H1 (cell line): ENCODE results near the gene TMEM145. TPM values are rescaled to one million over a fixed set of nuclear protein-coding genes. Genes with fewer than 3 reads are reported as not detected.

Experiments used
- CTCF ChIA-PET: fragments of 300-600 bp; sonication (Branson Sonifier 250); formaldehyde crosslinking; loops from one replicate; lab custom pipeline; 2021; ENCODE audit not compliant: partially characterized antibody; lab: Charles Lee
- POLR2A ChIA-PET: fragments of 300-600 bp; sonication (Branson Sonifier 250); formaldehyde crosslinking; loops from one replicate; lab custom pipeline; 2021; ENCODE audit warnings: inconsistent platforms; ENCODE audit not compliant: partially characterized antibody; lab: Charles Lee
- DNase-seq, 2 experiments: peaks; one replicate each; pipeline versions ENCODE4 v3.0.0 to v3.0.0-alpha.2; 2010 to 2022; ENCODE audit warnings: low spot score in 2 of 2, low read depth in 1 of 2, mixed read lengths in 1 of 2
- FAIRE-seq: peaks from 2 replicates; lab custom pipeline; 2011; peaks lifted over from hg19 to GRCh38; lab: Jason Lieb, UNC
- H2AFZ ChIP-seq: 2 replicates; pipeline ENCODE4 v1.8.1; 2012; ENCODE audit warnings: low read length, inconsistent platforms
- H2AK5ac ChIP-seq: 2 replicates; pipeline ENCODE4 v1.6.1; 2013; ENCODE audit warnings: low read depth, low read length
- H2BK120ac ChIP-seq: replicated peaks from 2 replicates; pipeline ENCODE3; 2013; ENCODE audit warnings: low read depth, low read length, inconsistent platforms
- H2BK12ac ChIP-seq: 2 replicates; pipeline ENCODE4 v1.6.1; 2013; ENCODE audit warnings: low read depth, low read length
- H2BK15ac ChIP-seq: 2 replicates; pipeline ENCODE4 v1.6.1; 2013; ENCODE audit warnings: low read length
- H2BK20ac ChIP-seq: 2 replicates; pipeline ENCODE4 v1.6.1; 2013; ENCODE audit warnings: low read length
- H2BK5ac ChIP-seq: 2 replicates; pipeline ENCODE4 v1.6.1; 2013; ENCODE audit warnings: low read depth, low read length
- H3K14ac ChIP-seq: 2 replicates; pipeline ENCODE4 v1.6.1; 2013; ENCODE audit warnings: inconsistent platforms; ENCODE audit not compliant: insufficient read length
- H3K18ac ChIP-seq: 2 replicates; pipeline ENCODE4 v1.6.1; 2013; ENCODE audit warnings: low read length; ENCODE audit errors: extremely low read depth
- H3K23ac ChIP-seq: 2 replicates; pipeline ENCODE4 v1.6.1; 2013; ENCODE audit warnings: inconsistent platforms; ENCODE audit not compliant: insufficient read length
- H3K23me2 ChIP-seq: 2 replicates; pipeline ENCODE4 v1.6.1; 2013; ENCODE audit warnings: low read depth, low read length
- H3K27ac ChIP-seq: 2 replicates; pipeline ENCODE4 v1.6.1; 2011; ENCODE audit warnings: low read depth, low read length, inconsistent platforms
- H3K27me3 ChIP-seq, 4 experiments: replicated peaks in 1 of 4; 1 replicate in 1 of 4; 2 replicates in 3 of 4; pipeline versions ENCODE4 v1.6.1 to v1.8.1; 2011 to 2013; ENCODE audit warnings: low read length in 3 of 4, mild to moderate bottlenecking in 3 of 4, inconsistent platforms in 2 of 4, mixed read lengths in 2 of 4, moderate library complexity in 1 of 4; ENCODE audit not compliant: control insufficient read depth in 3 of 4, insufficient read depth in 3 of 4; ENCODE audit errors: extremely low read depth in 1 of 4
- H3K36me3 ChIP-seq, 4 experiments: 2 replicates each; pipeline versions ENCODE4 v1.6.1 to v1.8.1; 2011 to 2013; ENCODE audit warnings: mild to moderate bottlenecking in 4 of 4, low read length in 3 of 4, moderate library complexity in 2 of 4, control low read depth in 1 of 4, inconsistent platforms in 1 of 4; ENCODE audit not compliant: insufficient read depth in 4 of 4, control insufficient read depth in 2 of 4
- H3K4ac ChIP-seq: replicated peaks from 2 replicates; pipeline ENCODE3; 2013; ENCODE audit warnings: low read length, low read depth, mixed read lengths, inconsistent platforms; ENCODE audit not compliant: insufficient read length
- H3K4me1 ChIP-seq, 4 experiments: replicated peaks in 1 of 4; 1 replicate in 1 of 4; 2 replicates in 3 of 4; pipeline versions ENCODE4 v1.6.1 to v1.8.1; 2011 to 2013; ENCODE audit warnings: low read length in 3 of 4, inconsistent platforms in 2 of 4, mixed read lengths in 1 of 4; ENCODE audit not compliant: insufficient read depth in 4 of 4, control insufficient read depth in 3 of 4
- H3K4me2 ChIP-seq, 2 experiments: 2 replicates each; pipeline versions ENCODE4 v1.6.1 to v1.8.1; 2011 to 2013; ENCODE audit warnings: low read depth in 2 of 2, low read length in 2 of 2, control low read depth in 1 of 2, inconsistent platforms in 1 of 2, mild to moderate bottlenecking in 1 of 2; ENCODE audit not compliant: insufficient read depth in 1 of 2
- H3K4me3 ChIP-seq, 4 experiments: fragments of 200-600, 300-600 bp in 1 of 4; sonication (generic), shearing (Covaris generic), sonication (Bioruptor Twin) in 1 of 4; 2 replicates each; pipeline versions ENCODE4 v1.5.1 to v1.8.1; 2011 to 2016; ENCODE audit warnings: low read length in 4 of 4, low read depth in 3 of 4, control low read depth in 2 of 4, inconsistent platforms in 2 of 4, mild to moderate bottlenecking in 2 of 4, mixed read lengths in 1 of 4, moderate library complexity in 1 of 4; ENCODE audit not compliant: insufficient read depth in 2 of 4; ENCODE audit errors: extremely low read depth in 1 of 4
- H3K56ac ChIP-seq: replicated peaks from 2 replicates; pipeline ENCODE3; 2013; ENCODE audit warnings: low read depth, mild to moderate bottlenecking, mixed read lengths, low read length, inconsistent platforms; ENCODE audit not compliant: insufficient read length
- H3K79me1 ChIP-seq: 2 replicates; pipeline ENCODE4 v1.6.1; 2013; ENCODE audit warnings: low read depth, low read length, control low read depth
- H3K79me2 ChIP-seq, 2 experiments: 2 replicates each; pipeline versions ENCODE4 v1.6.1 to v1.8.1; 2012 to 2013; ENCODE audit warnings: low read length in 2 of 2, mild to moderate bottlenecking in 2 of 2, inconsistent platforms in 1 of 2; ENCODE audit not compliant: insufficient read depth in 2 of 2, control insufficient read depth in 1 of 2
- H3K9ac ChIP-seq, 4 experiments: replicated peaks in 1 of 4; 1 replicate in 1 of 4; 2 replicates in 3 of 4; pipeline versions ENCODE4 v1.6.1 to v1.8.1; 2011 to 2013; ENCODE audit warnings: low read depth in 3 of 4, low read length in 3 of 4, control low read depth in 2 of 4, mild to moderate bottlenecking in 2 of 4, moderate library complexity in 2 of 4, inconsistent platforms in 1 of 4; ENCODE audit errors: extremely low read depth in 1 of 4
- H3K9me3 ChIP-seq, 2 experiments: 2 replicates each; pipeline versions ENCODE4 v1.6.1 to v1.8.1; 2012 to 2013; ENCODE audit warnings: mild to moderate bottlenecking in 2 of 2, moderate library complexity in 2 of 2, control low read depth in 1 of 2, inconsistent platforms in 1 of 2, low read depth in 1 of 2, low read length in 1 of 2, mixed read lengths in 1 of 2; ENCODE audit not compliant: insufficient read depth in 2 of 2
- H4K20me1 ChIP-seq, 2 experiments: replicated peaks in 1 of 2; 2 replicates each; pipeline versions ENCODE3 to v1.8.1; 2011 to 2013; ENCODE audit warnings: inconsistent platforms in 2 of 2, low read length in 2 of 2, mild to moderate bottlenecking in 1 of 2; ENCODE audit not compliant: insufficient read depth in 2 of 2, control insufficient read depth in 1 of 2
- H4K5ac ChIP-seq: 2 replicates; pipeline ENCODE4 v1.6.1; 2013; ENCODE audit warnings: low read length, low read depth, mixed read lengths, inconsistent platforms; ENCODE audit not compliant: insufficient read length
- H4K8ac ChIP-seq: 2 replicates; pipeline ENCODE4 v1.8.0; 2013; ENCODE audit warnings: mild to moderate bottlenecking, moderate library complexity, low read length, inconsistent platforms; ENCODE audit not compliant: insufficient read depth; ENCODE audit errors: extremely low read depth
- H4K91ac ChIP-seq: replicated peaks from 2 replicates; pipeline ENCODE3; 2013; ENCODE audit warnings: low read length, mixed read lengths, inconsistent platforms; ENCODE audit not compliant: insufficient read length
- CBX5 ChIP-seq: fragments of 300-800, 300-1000 bp; sonication (generic); IDR thresholded peaks from 2 replicates; pipeline ENCODE4 v1.7.1; 2016; ENCODE audit warnings: antibody characterized with exemption, low read length, low read depth
- EZH2 ChIP-seq: fragments of 200-600 bp; sonication (generic); IDR thresholded peaks from 2 replicates; pipeline ENCODE4 v1.7.1; 2012; ENCODE audit warnings: low read depth, mild to moderate bottlenecking, moderate library complexity, low read length, inconsistent platforms; ENCODE audit not compliant: severe bottlenecking
- GABPA ChIP-seq: IDR thresholded peaks from 2 replicates; pipeline ENCODE4 v1.6.1; 2011; ENCODE audit warnings: mild to moderate bottlenecking, low read length, moderate library complexity, borderline replicate concordance; ENCODE audit not compliant: insufficient read depth
- PHF8 ChIP-seq: fragments of 200-600 bp; sonication (generic); conservative IDR thresholded peaks from 2 replicates; pipeline ENCODE4 v1.7.1; 2012; ENCODE audit warnings: low read depth, mild to moderate bottlenecking, inconsistent platforms, low read length, moderate library complexity
- RAD21 ChIP-seq, 2 experiments: IDR thresholded peaks in 1 of 2; conservative IDR thresholded peaks in 1 of 2; 2 replicates each; pipeline ENCODE4 v1.6.1; 2011; ENCODE audit warnings: low read depth in 2 of 2, low read length in 2 of 2, improper control_type of control experiment in 1 of 2, inconsistent platforms in 1 of 2, mild to moderate bottlenecking in 1 of 2, moderate library complexity in 1 of 2
- SP2 ChIP-seq: IDR thresholded peaks from 2 replicates; pipeline ENCODE4 v1.6.1; 2012; ENCODE audit warnings: mild to moderate bottlenecking, low read length, inconsistent platforms
- YY1 ChIP-seq: IDR thresholded peaks from 2 replicates; pipeline ENCODE4 v1.6.1; 2011; ENCODE audit warnings: low read depth, mild to moderate bottlenecking, low read length
- whole genome bisulfite sequencing, 2 experiments: shearing (Covaris generic) in 1 of 2; methylation state at CpG; one replicate each; pipeline versions ENCODE4 v1.1.6 to v1.1.7; 2013 to 2015; ENCODE audit warnings: low lambda C conversion rate in 2 of 2, mixed read lengths in 2 of 2, inconsistent platforms in 1 of 2, low coverage in 1 of 2, missing lambda C conversion rate in 1 of 2; ENCODE audit not compliant: insufficient replicate concordance in 2 of 2, insufficient coverage in 1 of 2, insufficient read length in 1 of 2; ENCODE audit errors: extremely low coverage in 1 of 2, missing lambda C conversion rate in 1 of 2; 5-methylcytosine and 5-hydroxymethylcytosine counted together
- polyA plus RNA-seq, 7 experiments: library from polyadenylated mRNA; depleted of rRNA in 3 of 7; stranded (reverse) in 5 of 7; unstranded in 2 of 7; fragments of >200 nt in 5 of 7; fragments of 200-250 nt in 2 of 7; gene quantifications; 1 replicate in 5 of 7; 2 replicates in 1 of 7; 4 replicates in 1 of 7; pipeline versions ENCODE4 v1.2.1 to v1.2.3, GENCODE V29; 2011 to 2013; ENCODE audit warnings: missing spikeins in 2 of 7, mixed read lengths in 2 of 7
- total RNA-seq: library from RNA; stranded (reverse); fragmentation: NEBNext Ultra II Directional; extraction: Animal tissue kit (Norgen Biotek cat#: 25700); gene quantifications from 2 replicates; pipeline ENCODE4 v1.2.1, GENCODE V29; 2021
- TF ChIP-seq, protein P1 (sequence below), 3 experiments: IDR thresholded peaks; 1 replicate in 2 of 3; 2 replicates in 1 of 3; pipeline versions ENCODE4 v1.5.1 to v1.6.1; 2011; ENCODE audit warnings: low read length in 3 of 3, mild to moderate bottlenecking in 3 of 3, inconsistent platforms in 2 of 3, low read depth in 1 of 3, moderate library complexity in 1 of 3; ENCODE audit not compliant: insufficient read depth in 1 of 3; ENCODE audit errors: control extremely low read depth in 1 of 3
- TF ChIP-seq, protein P2 (sequence below): IDR thresholded peaks from 2 replicates; pipeline ENCODE4 v1.6.1; 2011; ENCODE audit warnings: low read length, improper control_type of control experiment

The TMEM145 gene
- total and polyA plus RNA-seq, 2 of the 8 experiments (the other 6 are each of a cell fraction or from before 2014, with no cell fraction given) = 2.3 to 4.7 TPM

DNA sequence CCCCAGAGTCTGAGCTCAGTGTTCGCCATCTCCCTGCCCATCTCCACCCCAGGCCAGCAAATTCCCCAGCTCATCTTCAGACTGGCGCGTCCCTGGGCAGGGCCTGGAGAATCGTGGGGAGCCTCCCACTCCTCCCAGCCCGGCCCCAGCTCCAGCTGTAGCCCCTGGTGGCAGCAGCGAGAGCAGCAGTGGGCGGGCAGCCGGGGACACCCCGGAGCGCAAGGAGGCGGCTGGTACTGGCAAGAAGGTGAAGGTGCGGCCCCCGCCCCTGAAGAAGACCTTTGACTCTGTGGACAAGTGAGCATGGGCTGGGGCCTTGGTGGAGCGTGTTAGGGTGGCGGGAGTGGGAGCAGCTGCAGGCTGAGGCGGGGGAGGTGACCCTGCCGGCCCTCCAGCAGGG, 19.6 kb upstream of the TMEM145 start:
- peaks cover 0 to 2% (median under 1%) of the 10 kb centered on the region in 4 experiments; a peak in 5 of 7 replicates for H3K4me1 ChIP-seq
- 91% methylated on average over 15 of the region's 17 CpGs; no CpG with 5 or more reads in 1 of the 2 experiments for WGBS, 2 experiments
- H3K4me2 ChIP-seq = no peak overlapping the region
- H3K4ac ChIP-seq = no peak overlapping the region
- no peak overlapping the region for H3K23ac ChIP-seq
- H2AK5ac ChIP-seq = no peak overlapping the region
- H3K36me3 ChIP-seq = peaks cover 7 to 57% (median 43%) of the 10 kb centered on the region in 4 experiments; a peak in 7 of 8 replicates
- no peak overlapping the region for H3K14ac ChIP-seq
- H3K79me1 ChIP-seq = peaks cover 7% of the 10 kb centered on the region
- H3K4me3 ChIP-seq = no peak overlapping the region
- FAIRE-seq = no peak
- H2BK12ac ChIP-seq = no peak overlapping the region
- H3K9me3 ChIP-seq = no peaks in the 10 kb centered on the region
- H2BK5ac ChIP-seq = no peak overlapping the region; the same call in 1 of the 2 replicates
- POLR2A ChIA-PET = interaction anchor here (0.6 to 4.1 kb wide), 4 partner anchors 7 to 127 kb away, joined by 3 to 20 read pairs (median 4); partner anchors contain the start of genes PAFAH1B3 and PRR19
- no peak overlapping the region for H3K56ac ChIP-seq
- H4K20me1 ChIP-seq = peaks cover 0 to 12% of the 10 kb centered on the region in 2 experiments
- H3K79me2 ChIP-seq = no peaks in the 10 kb centered on the region
- CTCF ChIA-PET = interaction anchor here (0.6 to 10.6 kb wide), 18 partner anchors 8 to 185 kb away, joined by 3 to 155 read pairs (median 4); partner anchors contain the start of genes GSK3A, PAFAH1B3, PRR19 and ZNF526
- H3K27ac ChIP-seq = no peak overlapping the region
- no peak overlapping the region for H2BK20ac ChIP-seq
- H4K5ac ChIP-seq = no peak overlapping the region
- no peak for TF ChIP-seq YY1
- TF ChIP-seq EZH2 = no peak
- TF ChIP-seq, protein P1, sequence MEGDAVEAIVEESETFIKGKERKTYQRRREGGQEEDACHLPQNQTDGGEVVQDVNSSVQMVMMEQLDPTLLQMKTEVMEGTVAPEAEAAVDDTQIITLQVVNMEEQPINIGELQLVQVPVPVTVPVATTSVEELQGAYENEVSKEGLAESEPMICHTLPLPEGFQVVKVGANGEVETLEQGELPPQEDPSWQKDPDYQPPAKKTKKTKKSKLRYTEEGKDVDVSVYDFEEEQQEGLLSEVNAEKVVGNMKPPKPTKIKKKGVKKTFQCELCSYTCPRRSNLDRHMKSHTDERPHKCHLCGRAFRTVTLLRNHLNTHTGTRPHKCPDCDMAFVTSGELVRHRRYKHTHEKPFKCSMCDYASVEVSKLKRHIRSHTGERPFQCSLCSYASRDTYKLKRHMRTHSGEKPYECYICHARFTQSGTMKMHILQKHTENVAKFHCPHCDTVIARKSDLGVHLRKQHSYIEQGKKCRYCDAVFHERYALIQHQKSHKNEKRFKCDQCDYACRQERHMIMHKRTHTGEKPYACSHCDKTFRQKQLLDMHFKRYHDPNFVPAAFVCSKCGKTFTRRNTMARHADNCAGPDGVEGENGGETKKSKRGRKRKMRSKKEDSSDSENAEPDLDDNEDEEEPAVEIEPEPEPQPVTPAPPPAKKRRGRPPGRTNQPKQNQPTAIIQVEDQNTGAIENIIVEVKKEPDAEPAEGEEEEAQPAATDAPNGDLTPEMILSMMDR (IDR thresholded peaks at IDR 0.05; ENCODE audit: control extremely low read depth in 1 of 3, insufficient read depth in 1 of 3, low read depth in 1 of 3, low read length in 3 of 3) = peak; percentile 42 to 59 (median 45)
- no peak for TF ChIP-seq PHF8
- TF ChIP-seq RAD21 (IDR thresholded peaks at IDR 0.05 in 1 of 2, conservative IDR thresholded peaks at IDR 0.05 in 1 of 2; ENCODE audit: low read depth in 2 of 2, low read length in 2 of 2) = peak; percentile 12 to 24; a peak in 2 of 4 replicates
- TF ChIP-seq SP2 = no peak
- no peak for TF ChIP-seq CBX5
- no peak for TF ChIP-seq GABPA
- TF ChIP-seq, protein P2, sequence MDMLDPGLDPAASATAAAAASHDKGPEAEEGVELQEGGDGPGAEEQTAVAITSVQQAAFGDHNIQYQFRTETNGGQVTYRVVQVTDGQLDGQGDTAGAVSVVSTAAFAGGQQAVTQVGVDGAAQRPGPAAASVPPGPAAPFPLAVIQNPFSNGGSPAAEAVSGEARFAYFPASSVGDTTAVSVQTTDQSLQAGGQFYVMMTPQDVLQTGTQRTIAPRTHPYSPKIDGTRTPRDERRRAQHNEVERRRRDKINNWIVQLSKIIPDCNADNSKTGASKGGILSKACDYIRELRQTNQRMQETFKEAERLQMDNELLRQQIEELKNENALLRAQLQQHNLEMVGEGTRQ = no peak
- no peak overlapping the region for H2BK120ac ChIP-seq
- peak in 1 of 2 experiments; percentile 67 for DNase-seq
- no peaks in the 10 kb centered on the region for H3K23me2 ChIP-seq
- no peak overlapping the region for H2AFZ ChIP-seq
- H3K27me3 ChIP-seq = no peaks in the 10 kb centered on the region
- H4K91ac ChIP-seq = no peak overlapping the region
- no peak overlapping the region for H2BK15ac ChIP-seq
- H4K8ac ChIP-seq = no peak overlapping the region
- H3K18ac ChIP-seq = no peak overlapping the region
- H3K9ac ChIP-seq = no peak overlapping the region
